GM12878 (cell line): ENCODE results near the gene TSPO2.

Experiments used
- MEF2A ChIP-seq: IDR thresholded peaks from 2 replicates; pipeline ENCODE4 v1.6.1; 2011; ENCODE audit warnings: low read depth, mild to moderate bottlenecking, low read length, moderate library complexity; ENCODE audit not compliant: insufficient read depth
- NRF1 ChIP-seq: conservative IDR thresholded peaks from 2 replicates; pipeline ENCODE4 v1.6.1; 2011; ENCODE audit warnings: mild to moderate bottlenecking, low read depth, low read length, improper control_type of control experiment
- RCOR1 ChIP-seq: conservative IDR thresholded peaks from 2 replicates; pipeline ENCODE4 v1.6.1; 2012; ENCODE audit warnings: low read depth, low read length, improper control_type of control experiment
- SP1 ChIP-seq: IDR thresholded peaks from one replicate; pipeline ENCODE4 v1.6.1; 2011; ENCODE audit warnings: low read depth, low read length
- TF ChIP-seq, protein P1 (sequence below): fragments of 450-650 bp; IDR thresholded peaks from 2 replicates; pipeline ENCODE4 v1.6.1; 2017; ENCODE audit warnings: mild to moderate bottlenecking
- TF ChIP-seq, protein P2 (sequence below), 3 experiments: IDR thresholded peaks in 2 of 3; conservative IDR thresholded peaks in 1 of 3; 2 replicates each; pipeline ENCODE4 v1.5.1; 2011; ENCODE audit warnings: low read depth in 3 of 3, low read length in 3 of 3, mild to moderate bottlenecking in 3 of 3, control low read depth in 2 of 3, moderate library complexity in 2 of 3, inconsistent platforms in 1 of 3, mixed read lengths in 1 of 3; ENCODE audit not compliant: control insufficient read depth in 2 of 3, insufficient read depth in 1 of 3; ENCODE audit errors: extremely low read depth in 1 of 3

DNA sequence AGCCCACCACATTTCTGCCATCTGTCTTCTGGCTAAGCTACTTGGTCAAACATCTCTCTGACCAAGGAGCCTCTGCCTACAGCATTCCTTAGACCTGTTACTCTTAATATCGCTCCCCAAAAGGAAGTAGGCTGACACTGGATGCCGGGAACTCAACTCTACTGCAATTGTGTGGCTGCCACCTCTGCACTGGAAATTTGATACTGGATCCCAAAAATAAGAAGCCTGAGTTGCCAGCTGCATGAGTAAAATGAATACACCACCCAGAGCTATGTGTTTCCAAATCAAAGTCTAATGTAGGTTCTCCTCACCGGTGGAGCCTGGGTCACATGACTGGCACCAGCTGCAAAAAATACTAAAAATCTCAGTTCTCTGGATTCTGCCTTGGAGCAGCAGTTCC is 40.1 kb upstream of the TSPO2 start:
- TF ChIP-seq NRF1 (no peak), SP1 (no peak), RCOR1 (no peak), MEF2A (no peak)
- TF ChIP-seq, protein P1, sequence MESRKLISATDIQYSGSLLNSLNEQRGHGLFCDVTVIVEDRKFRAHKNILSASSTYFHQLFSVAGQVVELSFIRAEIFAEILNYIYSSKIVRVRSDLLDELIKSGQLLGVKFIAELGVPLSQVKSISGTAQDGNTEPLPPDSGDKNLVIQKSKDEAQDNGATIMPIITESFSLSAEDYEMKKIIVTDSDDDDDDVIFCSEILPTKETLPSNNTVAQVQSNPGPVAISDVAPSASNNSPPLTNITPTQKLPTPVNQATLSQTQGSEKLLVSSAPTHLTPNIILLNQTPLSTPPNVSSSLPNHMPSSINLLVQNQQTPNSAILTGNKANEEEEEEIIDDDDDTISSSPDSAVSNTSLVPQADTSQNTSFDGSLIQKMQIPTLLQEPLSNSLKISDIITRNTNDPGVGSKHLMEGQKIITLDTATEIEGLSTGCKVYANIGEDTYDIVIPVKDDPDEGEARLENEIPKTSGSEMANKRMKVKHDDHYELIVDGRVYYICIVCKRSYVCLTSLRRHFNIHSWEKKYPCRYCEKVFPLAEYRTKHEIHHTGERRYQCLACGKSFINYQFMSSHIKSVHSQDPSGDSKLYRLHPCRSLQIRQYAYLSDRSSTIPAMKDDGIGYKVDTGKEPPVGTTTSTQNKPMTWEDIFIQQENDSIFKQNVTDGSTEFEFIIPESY, result no peak
- TF ChIP-seq, protein P2, sequence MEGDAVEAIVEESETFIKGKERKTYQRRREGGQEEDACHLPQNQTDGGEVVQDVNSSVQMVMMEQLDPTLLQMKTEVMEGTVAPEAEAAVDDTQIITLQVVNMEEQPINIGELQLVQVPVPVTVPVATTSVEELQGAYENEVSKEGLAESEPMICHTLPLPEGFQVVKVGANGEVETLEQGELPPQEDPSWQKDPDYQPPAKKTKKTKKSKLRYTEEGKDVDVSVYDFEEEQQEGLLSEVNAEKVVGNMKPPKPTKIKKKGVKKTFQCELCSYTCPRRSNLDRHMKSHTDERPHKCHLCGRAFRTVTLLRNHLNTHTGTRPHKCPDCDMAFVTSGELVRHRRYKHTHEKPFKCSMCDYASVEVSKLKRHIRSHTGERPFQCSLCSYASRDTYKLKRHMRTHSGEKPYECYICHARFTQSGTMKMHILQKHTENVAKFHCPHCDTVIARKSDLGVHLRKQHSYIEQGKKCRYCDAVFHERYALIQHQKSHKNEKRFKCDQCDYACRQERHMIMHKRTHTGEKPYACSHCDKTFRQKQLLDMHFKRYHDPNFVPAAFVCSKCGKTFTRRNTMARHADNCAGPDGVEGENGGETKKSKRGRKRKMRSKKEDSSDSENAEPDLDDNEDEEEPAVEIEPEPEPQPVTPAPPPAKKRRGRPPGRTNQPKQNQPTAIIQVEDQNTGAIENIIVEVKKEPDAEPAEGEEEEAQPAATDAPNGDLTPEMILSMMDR (IDR thresholded peaks at IDR 0.05 in 2 of 3, conservative IDR thresholded peaks at IDR 0.05 in 1 of 3; ENCODE audit: control insufficient read depth in 2 of 3, extremely low read depth in 1 of 3, insufficient read depth in 1 of 3, low read depth in 3 of 3, low read length in 3 of 3), result no peak
